ENCODE measurements around the gene SF3B1. TPM values are rescaled to one million over a fixed set of nuclear protein-coding genes. Genes with fewer than 3 reads are reported as not detected.
"Not testable (repeated sequence)": the region's sequence is repeated elsewhere in the genome, so short reads cannot be mapped to it uniquely, and the experiment has no call there.

Gene SF3B1
- total RNA-seq, 4 donors from 2014 or later, result 111 to 309 (median 188) TPM

GRCh38 chr2:197353393-197354168 lies 81.2 kb downstream of the SF3B1 start:
- H3K27me3 ChIP-seq, result no peaks in the 10 kb centered on the region
- no peak overlapping the region for H3K27ac ChIP-seq
- no peak overlapping the region for H3K4me3 ChIP-seq
- no peaks in the 10 kb centered on the region for H3K9me3 ChIP-seq
- H3K4me1 ChIP-seq, result no peaks in the 10 kb centered on the region
- no peaks in the 10 kb centered on the region for H3K36me3 ChIP-seq
- WGBS, 2 donors (ENCODE audit: low coverage in 1 of 2), result 83 to 85% methylated on average over 3 of the region's 3 CpGs
- no peak for TF ChIP-seq CTCF (IDR thresholded peaks at IDR 0.05)
- no peak for TF ChIP-seq POLR2AphosphoS5 (IDR thresholded peaks at IDR 0.05)
- no peak for TF ChIP-seq EP300 (IDR thresholded peaks at IDR 0.05)
- no peak for TF ChIP-seq POLR2A (IDR thresholded peaks at IDR 0.05)
- ATAC-seq, result no peak

- H3K27me3 ChIP-seq, result no peaks in the 10 kb centered on the region
Measured at GRCh38 chr2:197349699-197350098, 85.1 kb downstream of the SF3B1 start.

GRCh38 chr2:197348721-197349360 lies 86.0 kb downstream of the SF3B1 start:
- H3K4me3 ChIP-seq, result no peak overlapping the region
- 46 to 68% methylated on average over 3 of the region's 5 CpGs for WGBS, 2 donors (ENCODE audit: low coverage in 1 of 2)
- H3K4me1 ChIP-seq, result no peaks in the 10 kb centered on the region
- H3K27ac ChIP-seq, result no peak overlapping the region
- no peaks in the 10 kb centered on the region for H3K36me3 ChIP-seq
- no peak for ATAC-seq
- no peaks in the 10 kb centered on the region for H3K27me3 ChIP-seq
- no peak for TF ChIP-seq POLR2A (IDR thresholded peaks at IDR 0.05)
- no peak for TF ChIP-seq EP300 (IDR thresholded peaks at IDR 0.05)
- no peak for TF ChIP-seq CTCF (IDR thresholded peaks at IDR 0.05)
- no peaks in the 10 kb centered on the region for H3K9me3 ChIP-seq

More at GRCh38 chr2:197349699-197350098, 85.1 kb downstream of the SF3B1 start:
- WGBS, 2 donors (ENCODE audit: low coverage in 1 of 2), result 89 to 90% methylated on average over 1 to 2 of the region's 2 CpGs
- no peaks in the 10 kb centered on the region for H3K36me3 ChIP-seq
- H3K9me3 ChIP-seq, result no peaks in the 10 kb centered on the region
- no peak overlapping the region for H3K27ac ChIP-seq
- ATAC-seq, result no peak
- H3K4me3 ChIP-seq, result no peak overlapping the region
- H3K4me1 ChIP-seq, result no peaks in the 10 kb centered on the region
- TF ChIP-seq POLR2A (IDR thresholded peaks at IDR 0.05) (no peak), EP300 (IDR thresholded peaks at IDR 0.05) (no peak), CTCF (IDR thresholded peaks at IDR 0.05) (no peak), POLR2AphosphoS5 (IDR thresholded peaks at IDR 0.05) (no peak)

GRCh38 chr2:197345846-197346370 lies 88.9 kb downstream of the SF3B1 start:
- Histone ChIP-seq H3K36me3 (no peaks in the 10 kb centered on the region), H3K4me1 (no peaks in the 10 kb centered on the region), H3K9me3 (no peaks in the 10 kb centered on the region), H3K27ac (no peak overlapping the region), H3K27me3 (no peaks in the 10 kb centered on the region), H3K4me3 (no peak overlapping the region)
- WGBS, 2 donors (ENCODE audit: low coverage in 1 of 2), result 82 to 86% methylated on average over 4 to 5 of the region's 5 CpGs
- no peak for ATAC-seq
- TF ChIP-seq POLR2AphosphoS5 (IDR thresholded peaks at IDR 0.05) (no peak), EP300 (IDR thresholded peaks at IDR 0.05) (no peak), CTCF (IDR thresholded peaks at IDR 0.05) (no peak), POLR2A (IDR thresholded peaks at IDR 0.05) (no peak)

- not testable (repeated sequence) for H3K4me1 ChIP-seq, H3K4me3 ChIP-seq, H3K9me3 ChIP-seq, H3K27me3 ChIP-seq, ATAC-seq, H3K36me3 ChIP-seq, H3K27ac ChIP-seq
- WGBS, 2 donors (ENCODE audit: low coverage in 1 of 2), result 100% methylated on average over 1 of the region's 5 CpGs; no CpG with 5 or more reads in 1 of the 2 donors
Measured at GRCh38 chr2:197343968-197344367, 90.9 kb downstream of the SF3B1 start.

Data from gastroesophageal sphincter (tissue), 4 donors.